Parathyroid adenoma (tissue), 2 donors: Measurements from ENCODE around the gene FXYD5.
A peak's percentile ranks its signal among the peaks of the same experiment; 100 is the strongest.

Experiments used
- H2AFZ ChIP-seq: fragments of 300-600 bp; sonication (generic); one replicate; pipeline ENCODE4 v1.7.0; 2017; ENCODE audit warnings: antibody characterized with exemption, mild to moderate bottlenecking
- H3K27ac ChIP-seq: fragments of 300-600 bp; sonication (generic); one replicate; pipeline ENCODE4 v1.7.0; 2017
- H3K27me3 ChIP-seq: fragments of 300-600 bp; sonication (generic); one replicate; pipeline ENCODE4 v1.7.0; 2017; ENCODE audit warnings: low read length; ENCODE audit not compliant: control insufficient read depth, insufficient read depth
- H3K36me3 ChIP-seq: fragments of 300-600 bp; sonication (generic); one replicate; pipeline ENCODE4 v1.7.0; 2017; ENCODE audit warnings: low read length; ENCODE audit not compliant: control insufficient read depth, insufficient read depth
- H3K4me1 ChIP-seq: fragments of 300-600 bp; sonication (generic); one replicate; pipeline ENCODE4 v1.7.0; 2017; ENCODE audit warnings: control low read depth
- H3K4me2 ChIP-seq: fragments of 300-600 bp; sonication (generic); one replicate; pipeline ENCODE4 v1.7.0; 2017; ENCODE audit warnings: low read length
- H3K4me3 ChIP-seq: fragments of 300-600 bp; sonication (generic); one replicate; pipeline ENCODE4 v1.7.0; 2017; ENCODE audit warnings: low read depth, low read length
- H3K79me2 ChIP-seq: fragments of 300-600 bp; sonication (generic); one replicate; pipeline ENCODE4 v1.7.0; 2017; ENCODE audit warnings: control low read depth
- H3K9ac ChIP-seq: fragments of 300-600 bp; sonication (generic); one replicate; pipeline ENCODE4 v1.7.0; 2017; ENCODE audit warnings: mild to moderate bottlenecking
- H3K9me3 ChIP-seq: fragments of 300-600 bp; sonication (generic); one replicate; pipeline ENCODE4 v1.7.0; 2017; ENCODE audit warnings: low read length; ENCODE audit not compliant: control insufficient read depth
- CTCF ChIP-seq: fragments of 300-600 bp; sonication (generic); IDR thresholded peaks from one replicate; pipeline ENCODE4 v1.7.0; 2017; ENCODE audit warnings: antibody characterized with exemption, mild to moderate bottlenecking
- donor health status: primary hyperparathyroidism.

FXYD5 gene

GRCh38 chr19:35135389-35135909 is 19.1 kb upstream of the FXYD5 start:
- Histone ChIP-seq H3K4me1 (no peaks in the 10 kb centered on the region), H3K27me3 (no peaks in the 10 kb centered on the region), H3K9ac (no peak overlapping the region)

GRCh38 chr19:35136231-35136630 is 18.3 kb upstream of the FXYD5 start:
- no peaks in the 10 kb centered on the region for H3K36me3 ChIP-seq
- no peak overlapping the region for H3K27ac ChIP-seq
- H3K4me3 ChIP-seq: no peak overlapping the region
- H3K4me2 ChIP-seq: no peak overlapping the region
- H3K9ac ChIP-seq: no peak overlapping the region
- no peaks in the 10 kb centered on the region for H3K27me3 ChIP-seq
- no peaks in the 10 kb centered on the region for H3K9me3 ChIP-seq
- H2AFZ ChIP-seq: no peak overlapping the region
- no peak for TF ChIP-seq CTCF
- no peaks in the 10 kb centered on the region for H3K79me2 ChIP-seq
- H3K4me1 ChIP-seq: no peaks in the 10 kb centered on the region

More at GRCh38 chr19:35135389-35135909, 19.1 kb upstream of the FXYD5 start:
- Histone ChIP-seq H3K36me3 (no peaks in the 10 kb centered on the region), H3K9me3 (no peaks in the 10 kb centered on the region), H3K27ac (no peak overlapping the region), H3K4me3 (no peak overlapping the region), H3K79me2 (no peaks in the 10 kb centered on the region), H3K4me2 (no peak overlapping the region), H2AFZ (no peak overlapping the region)
- TF ChIP-seq CTCF: peak; percentile 83

- no peak overlapping the region for H3K27ac ChIP-seq
- no peak overlapping the region for H3K9ac ChIP-seq
These were observed 17.4 kb upstream of the FXYD5 start for GRCh38 chr19:35136977-35137702.

GRCh38 chr19:35138305-35138892 is 16.1 kb upstream of the FXYD5 start, which contains the start of gene FXYD1:
FXYD1 (plus strand) TSS chr19:35138824; CDS start chr19:35140080, 1,256 bp downstream.
- no peaks in the 10 kb centered on the region for H3K9me3 ChIP-seq
- H3K79me2 ChIP-seq: no peaks in the 10 kb centered on the region
- no peaks in the 10 kb centered on the region for H3K36me3 ChIP-seq
- no peak within 1 kb of the TSS for H3K9ac ChIP-seq
- H3K4me3 ChIP-seq: no peak within 1 kb of the TSS
- no peak within 1 kb of the TSS for H3K4me2 ChIP-seq
- peaks cover 7% of the 10 kb centered on the region for H3K27me3 ChIP-seq
- no peak for TF ChIP-seq CTCF
- H3K27ac ChIP-seq: peak within 1 kb of the TSS; percentile 42
- H2AFZ ChIP-seq: no peak within 1 kb of the TSS
- H3K4me1 ChIP-seq: peaks cover 4% of the 10 kb centered on the region

More at GRCh38 chr19:35136977-35137702, 17.4 kb upstream of the FXYD5 start:
- Histone ChIP-seq H3K79me2 (no peaks in the 10 kb centered on the region), H3K27me3 (peaks cover 4% of the 10 kb centered on the region), H3K4me2 (no peak overlapping the region), H2AFZ (no peak overlapping the region), H3K9me3 (no peaks in the 10 kb centered on the region), H3K36me3 (no peaks in the 10 kb centered on the region), H3K4me1 (peaks cover 2% of the 10 kb centered on the region), H3K4me3 (no peak overlapping the region)
- no peak for TF ChIP-seq CTCF
